Measurements from ENCODE around the gene SRD5A2. TPM values are rescaled to one million over a fixed set of nuclear protein-coding genes. Genes with fewer than 3 reads are reported as not detected.

The SRD5A2 gene
- total RNA-seq, 1 donor from 2014 or later, result not detected

GRCh38 chr2:31531101-31531500 lies 49.6 kb downstream of the SRD5A2 start:
- Mint-ChIP-seq H3K27ac (ENCODE audit: unreplicated experiment) (no peak overlapping the region), H3K4me1 (ENCODE audit: low read depth, unreplicated experiment) (peaks cover 1% of the 10 kb centered on the region), H3K4me3 (ENCODE audit: unreplicated experiment) (no peak overlapping the region), H3K36me3 (ENCODE audit: low read depth, unreplicated experiment) (no peaks in the 10 kb centered on the region), H3K9me3 (ENCODE audit: unreplicated experiment) (no peaks in the 10 kb centered on the region), H3K27me3 (ENCODE audit: low read depth, unreplicated experiment) (peaks cover 7% of the 10 kb centered on the region)
- Histone ChIP-seq H3K9me3 (ENCODE audit: insufficient read depth, low read depth, low read length) (no peaks in the 10 kb centered on the region), H3K27me3 (ENCODE audit: insufficient read depth, low read length) (peaks cover 4% of the 10 kb centered on the region), H3K36me3 (ENCODE audit: insufficient read depth, low read length) (no peaks in the 10 kb centered on the region), H3K27ac (ENCODE audit: low read depth, low read length) (no peak overlapping the region), H2AFZ (ENCODE audit: low read depth, low read length) (no peak overlapping the region), H3K79me2 (ENCODE audit: insufficient read depth, low read length) (no peaks in the 10 kb centered on the region), H3K4me1 (ENCODE audit: insufficient read depth, low read length) (no peaks in the 10 kb centered on the region), H4K20me1 (ENCODE audit: insufficient read depth, low read length) (no peaks in the 10 kb centered on the region), H3K4me2 (ENCODE audit: low read length) (no peak overlapping the region), H3K4me3 (ENCODE audit: insufficient read depth, low read depth, low read length) (no peak overlapping the region), H3K9ac (ENCODE audit: low read length) (no peak overlapping the region)
- TF ChIP-seq EZH2 (IDR thresholded peaks at IDR 0.05; ENCODE audit: insufficient read depth, low read length) (no peak), CTCF (IDR thresholded peaks at IDR 0.05; ENCODE audit: insufficient read depth, low read depth, low read length) (no peak)
- FAIRE-seq, result no peak
- no peak for DNase-seq (ENCODE audit: low read depth)

- H3K27ac Mint-ChIP-seq (ENCODE audit: unreplicated experiment), result no peak overlapping the region
- Histone ChIP-seq H3K9ac (ENCODE audit: low read length) (no peak overlapping the region), H2AFZ (ENCODE audit: low read depth, low read length) (no peak overlapping the region), H3K36me3 (ENCODE audit: insufficient read depth, low read length) (no peaks in the 10 kb centered on the region), H3K4me3 (ENCODE audit: insufficient read depth, low read depth, low read length) (no peak overlapping the region), H3K27ac (ENCODE audit: low read depth, low read length) (no peak overlapping the region), H3K27me3 (ENCODE audit: insufficient read depth, low read length) (peaks cover 4% of the 10 kb centered on the region), H3K4me1 (ENCODE audit: insufficient read depth, low read length) (no peaks in the 10 kb centered on the region), H4K20me1 (ENCODE audit: insufficient read depth, low read length) (no peaks in the 10 kb centered on the region), H3K79me2 (ENCODE audit: insufficient read depth, low read length) (no peaks in the 10 kb centered on the region), H3K9me3 (ENCODE audit: insufficient read depth, low read depth, low read length) (no peaks in the 10 kb centered on the region), H3K4me2 (ENCODE audit: low read length) (no peak overlapping the region)
- no peaks in the 10 kb centered on the region for H3K9me3 Mint-ChIP-seq (ENCODE audit: unreplicated experiment)
- H3K27me3 Mint-ChIP-seq (ENCODE audit: low read depth, unreplicated experiment), result peaks cover 10% of the 10 kb centered on the region
- H3K36me3 Mint-ChIP-seq (ENCODE audit: low read depth, unreplicated experiment), result no peaks in the 10 kb centered on the region
- H3K4me3 Mint-ChIP-seq (ENCODE audit: unreplicated experiment), result no peak overlapping the region
- no peak for TF ChIP-seq EZH2 (IDR thresholded peaks at IDR 0.05; ENCODE audit: insufficient read depth, low read length)
- no peak for FAIRE-seq
- H3K4me1 Mint-ChIP-seq (ENCODE audit: low read depth, unreplicated experiment), result peaks cover 1% of the 10 kb centered on the region
- DNase-seq (ENCODE audit: low read depth), result no peak
Measured at GRCh38 chr2:31529256-31529655, 51.5 kb downstream of the SRD5A2 start.

GRCh38 chr2:31528823-31529222 lies 51.9 kb downstream of the SRD5A2 start:
- H3K4me3 ChIP-seq (ENCODE audit: insufficient read depth, low read depth, low read length), result no peak overlapping the region
- Mint-ChIP-seq H3K36me3 (ENCODE audit: low read depth, unreplicated experiment) (no peaks in the 10 kb centered on the region), H3K27me3 (ENCODE audit: low read depth, unreplicated experiment) (peaks cover 10% of the 10 kb centered on the region), H3K27ac (ENCODE audit: unreplicated experiment) (no peak overlapping the region), H3K4me1 (ENCODE audit: low read depth, unreplicated experiment) (peaks cover 1% of the 10 kb centered on the region), H3K4me3 (ENCODE audit: unreplicated experiment) (no peak overlapping the region), H3K9me3 (ENCODE audit: unreplicated experiment) (no peaks in the 10 kb centered on the region)
- no peak overlapping the region for H3K9ac ChIP-seq (ENCODE audit: low read length)
- no peak overlapping the region for H2AFZ ChIP-seq (ENCODE audit: low read depth, low read length)
- no peaks in the 10 kb centered on the region for H3K4me1 ChIP-seq (ENCODE audit: insufficient read depth, low read length)
- DNase-seq (ENCODE audit: low read depth) (no peak), FAIRE-seq (no peak)
- no peaks in the 10 kb centered on the region for H3K79me2 ChIP-seq (ENCODE audit: insufficient read depth, low read length)
- peaks cover 4% of the 10 kb centered on the region for H3K27me3 ChIP-seq (ENCODE audit: insufficient read depth, low read length)
- H3K36me3 ChIP-seq (ENCODE audit: insufficient read depth, low read length), result no peaks in the 10 kb centered on the region
- H3K4me2 ChIP-seq (ENCODE audit: low read length), result no peak overlapping the region
- no peak overlapping the region for H3K27ac ChIP-seq (ENCODE audit: low read depth, low read length)
- TF ChIP-seq EZH2 (IDR thresholded peaks at IDR 0.05; ENCODE audit: insufficient read depth, low read length), result no peak
- TF ChIP-seq CTCF (IDR thresholded peaks at IDR 0.05; ENCODE audit: insufficient read depth, low read depth, low read length), result no peak
- H3K9me3 ChIP-seq (ENCODE audit: insufficient read depth, low read depth, low read length), result no peaks in the 10 kb centered on the region
- H4K20me1 ChIP-seq (ENCODE audit: insufficient read depth, low read length), result no peaks in the 10 kb centered on the region

Data from astrocyte (in vitro differentiated cells and primary cell).